GM15510 (cell line): ENCODE data around the gene CCDC186.

Experiments
- POLR2A ChIP-seq: IDR thresholded peaks from 3 replicates; pipeline ENCODE4 v1.6.1; 2011; ENCODE audit warnings: borderline replicate concordance; ENCODE audit not compliant: insufficient read length; ENCODE audit errors: extremely low read depth

The CCDC186 gene

DNA sequence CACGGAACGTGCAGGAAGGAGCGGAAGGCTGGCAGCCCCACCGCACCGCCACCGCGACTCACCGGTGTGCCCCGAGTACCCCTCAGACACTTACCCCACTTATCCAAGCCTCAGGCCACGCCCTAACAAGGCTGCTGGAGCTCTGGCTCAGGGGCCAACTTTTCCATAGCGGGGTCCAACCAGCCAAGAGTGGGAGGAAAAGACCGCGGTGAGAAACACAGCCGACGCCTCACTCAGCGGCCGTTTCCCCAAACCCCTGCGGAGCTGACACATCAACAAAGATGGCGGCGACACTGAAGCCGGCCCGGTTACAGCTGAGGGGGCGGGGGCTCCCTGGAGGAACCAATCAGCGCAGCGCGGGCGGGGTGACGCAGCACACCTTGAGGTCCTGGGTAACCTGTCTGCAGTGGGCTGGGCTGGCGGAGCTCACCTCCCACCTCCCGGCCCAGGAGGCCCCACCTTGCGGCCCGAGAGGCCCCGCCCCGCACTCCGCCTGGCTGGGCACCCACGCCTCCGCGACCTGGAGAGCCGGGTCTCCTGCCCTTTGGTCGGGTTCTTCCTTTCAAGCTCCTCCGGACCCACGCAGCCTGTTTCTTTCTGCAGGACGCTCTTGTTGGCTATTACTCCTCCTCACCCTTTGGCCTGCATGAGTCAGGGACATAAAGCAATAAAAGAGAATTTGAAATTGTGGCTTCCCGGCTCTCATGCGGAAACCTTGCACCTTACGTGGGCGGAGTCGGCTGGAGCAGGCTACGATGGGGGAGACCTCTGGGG is at the start of gene CCDC186:
Gene CCDC186 (minus strand): TSS at position 283 of the 774 bp plus-strand sequence. CDS start 10,935 bp downstream, outside the sequence.
- peak; percentile 77 for TF ChIP-seq POLR2A

DNA sequence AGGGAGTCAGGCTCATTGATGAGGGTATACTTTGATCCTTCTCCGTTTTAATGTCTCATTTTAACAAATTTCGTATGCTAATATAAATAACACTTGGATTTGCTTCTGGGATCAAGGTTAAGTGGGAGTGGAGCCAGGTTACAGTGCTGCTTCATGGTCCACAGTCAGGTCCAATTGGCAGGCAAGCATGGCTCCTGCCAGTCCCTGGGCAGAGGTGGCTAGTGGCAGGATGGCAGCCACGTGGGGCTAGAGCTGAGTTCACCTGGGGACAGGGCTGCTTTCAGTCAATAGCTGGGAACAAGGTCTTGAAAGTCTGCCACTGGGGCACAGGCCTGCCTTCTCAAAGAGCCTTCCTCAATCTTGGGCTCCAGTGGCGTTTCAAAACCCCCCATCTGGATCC is 49.1 kb upstream of the CCDC186 start:
- TF ChIP-seq POLR2A = no peak

DNA sequence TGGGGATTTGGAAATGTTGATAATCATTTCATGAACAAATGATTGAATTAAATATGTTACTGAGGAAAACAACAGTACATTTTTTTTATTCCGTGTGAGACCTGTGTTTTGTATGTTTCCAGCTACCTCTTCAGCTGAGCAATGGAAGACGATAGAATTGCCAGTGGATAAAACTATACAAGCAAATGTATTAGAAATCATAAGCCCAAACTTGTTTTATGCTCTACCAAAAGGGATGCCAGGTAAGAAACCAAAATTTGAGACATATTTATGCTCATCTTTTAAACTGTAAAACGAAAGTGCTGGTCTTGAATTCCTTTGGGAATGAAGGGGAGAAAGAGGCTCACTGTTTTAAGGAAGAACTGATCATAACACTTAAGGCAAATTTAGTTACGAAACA is 47.2 kb upstream of the CCDC186 start:
- no peak for TF ChIP-seq POLR2A

DNA sequence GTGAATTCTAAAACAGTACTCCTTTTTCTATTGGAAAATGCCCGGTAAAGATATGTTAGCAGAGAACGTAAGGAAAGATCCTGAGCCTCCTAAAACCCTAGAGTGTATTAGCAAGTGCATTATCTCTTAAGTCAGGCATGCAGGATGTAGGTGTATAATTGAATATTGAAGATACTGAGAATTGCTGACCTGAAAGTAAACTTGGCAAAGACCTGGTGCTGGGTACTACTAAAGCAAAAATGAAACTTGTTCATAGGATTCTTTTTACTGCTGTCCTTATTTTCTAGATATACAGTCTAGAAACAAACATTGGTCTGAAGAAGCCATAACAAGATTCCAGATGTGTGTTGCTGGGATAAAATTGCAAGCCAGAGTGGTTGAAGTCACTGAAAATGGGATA is 46.3 kb upstream of the CCDC186 start:
- TF ChIP-seq POLR2A = no peak

DNA sequence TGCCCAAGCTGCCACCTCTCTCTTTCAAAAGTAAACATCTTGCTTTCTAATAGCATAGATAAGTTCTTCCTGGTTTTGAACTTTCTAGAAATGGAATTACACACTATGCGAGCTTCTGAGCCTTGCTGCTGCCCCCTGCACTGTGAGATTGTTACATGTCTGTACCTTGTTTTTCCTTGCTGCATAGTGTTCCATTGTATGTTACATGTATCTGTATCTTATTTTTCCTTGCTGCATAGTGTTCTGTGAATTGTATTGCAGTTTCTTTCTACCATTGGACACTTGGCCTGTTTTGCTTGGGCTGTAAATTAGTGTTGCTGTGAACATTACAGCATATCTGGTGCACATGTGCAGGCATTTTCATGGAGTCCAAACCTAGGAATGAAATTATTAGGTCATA is 41.0 kb upstream of the CCDC186 start:
- no peak for TF ChIP-seq POLR2A

DNA sequence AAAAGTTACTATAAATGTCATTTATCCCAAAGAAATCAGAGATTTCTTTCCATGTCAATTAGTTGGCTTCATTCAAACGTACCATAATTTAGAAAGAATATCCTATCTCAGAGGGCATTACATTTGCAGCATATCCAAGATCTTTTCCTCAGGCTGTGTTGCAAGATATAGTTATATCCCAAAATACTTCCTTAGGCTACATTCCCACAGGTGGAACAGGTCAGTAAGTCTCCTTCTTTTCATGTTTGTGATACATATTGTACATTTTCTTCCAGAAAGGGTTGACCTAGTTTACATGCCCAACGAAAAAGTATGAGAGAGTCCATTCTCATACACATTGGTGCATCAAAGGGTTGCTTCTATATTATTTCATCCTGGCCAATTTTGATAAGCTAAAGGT is 38.1 kb upstream of the CCDC186 start:
- no peak for TF ChIP-seq POLR2A

DNA sequence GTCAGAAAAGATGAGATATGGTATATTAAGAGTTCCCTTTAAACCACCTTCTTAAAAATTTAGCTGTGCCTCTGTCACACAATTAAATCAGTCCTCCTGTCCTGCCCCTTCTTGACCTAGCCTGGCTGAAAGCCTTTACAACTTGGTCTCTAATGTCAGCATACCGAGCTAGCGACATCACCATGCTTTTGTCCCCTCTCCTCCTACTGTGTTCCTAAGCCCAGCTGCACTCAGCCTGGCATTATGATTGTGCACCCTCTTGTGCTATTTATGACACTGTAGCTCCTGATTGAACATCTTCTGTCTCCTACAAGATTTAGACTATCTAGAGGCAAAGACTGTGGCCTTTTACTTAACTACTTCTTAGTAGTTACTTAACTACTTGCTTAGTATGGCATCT is 34.3 kb upstream of the CCDC186 start:
- TF ChIP-seq POLR2A = no peak

DNA sequence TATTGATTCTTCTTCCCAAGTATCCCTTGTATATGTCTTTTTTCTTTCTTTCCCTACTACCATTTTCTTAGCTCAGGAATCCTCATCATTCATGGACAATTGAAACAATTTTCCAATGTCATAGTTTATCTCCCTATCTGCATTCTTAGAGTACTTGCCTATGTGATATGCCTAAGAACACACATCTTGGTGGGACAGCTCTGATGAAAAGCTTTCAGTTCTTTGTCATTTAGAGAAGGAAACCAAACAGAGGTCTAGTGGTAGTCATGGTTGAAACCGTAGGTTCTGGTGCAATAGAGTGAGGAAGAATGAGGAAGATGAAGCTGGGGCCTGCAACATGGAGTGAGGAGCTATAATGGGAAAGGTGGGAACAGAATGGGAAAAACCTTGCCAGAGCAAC is 33.3 kb upstream of the CCDC186 start:
- TF ChIP-seq POLR2A = no peak

DNA sequence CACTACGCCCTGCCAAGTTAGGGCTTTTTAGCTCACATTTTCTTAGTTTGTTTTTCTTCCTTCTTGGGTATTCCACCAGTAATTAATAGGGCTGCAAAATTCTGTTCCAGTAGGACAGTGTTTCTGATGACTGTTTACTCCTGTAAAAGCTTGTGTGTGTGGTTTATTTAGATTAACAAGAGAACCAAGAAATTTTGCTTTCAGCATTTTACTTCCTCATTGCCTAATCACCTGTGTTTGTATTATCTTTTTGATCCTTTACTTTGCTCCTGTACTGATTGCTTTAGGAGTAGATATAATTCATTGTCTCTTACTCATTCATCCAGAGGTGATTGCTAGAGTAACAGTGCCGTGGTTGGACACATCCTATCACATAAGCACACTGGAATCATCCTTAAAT is 32.9 kb upstream of the CCDC186 start:
- TF ChIP-seq POLR2A = no peak

DNA sequence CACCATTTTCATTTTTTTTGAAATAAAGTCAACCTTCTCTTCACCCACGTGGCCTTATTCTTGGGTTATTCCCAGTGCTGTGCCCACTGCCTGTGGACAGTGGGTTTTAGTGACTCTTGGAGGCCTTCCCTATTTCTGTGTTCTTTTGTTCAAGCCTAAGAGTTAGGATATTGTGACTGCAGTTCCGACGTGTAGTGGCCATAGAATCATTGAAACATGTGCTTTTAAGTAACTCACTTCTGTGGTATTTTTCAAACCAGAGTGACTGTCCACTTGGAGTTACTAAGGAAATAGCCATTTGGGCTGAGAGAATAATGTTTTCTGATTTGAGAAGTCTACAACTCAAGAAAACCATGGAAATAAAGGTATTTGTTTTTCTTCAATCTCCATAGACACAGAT is 28.8 kb upstream of the CCDC186 start:
- no peak for TF ChIP-seq POLR2A

DNA sequence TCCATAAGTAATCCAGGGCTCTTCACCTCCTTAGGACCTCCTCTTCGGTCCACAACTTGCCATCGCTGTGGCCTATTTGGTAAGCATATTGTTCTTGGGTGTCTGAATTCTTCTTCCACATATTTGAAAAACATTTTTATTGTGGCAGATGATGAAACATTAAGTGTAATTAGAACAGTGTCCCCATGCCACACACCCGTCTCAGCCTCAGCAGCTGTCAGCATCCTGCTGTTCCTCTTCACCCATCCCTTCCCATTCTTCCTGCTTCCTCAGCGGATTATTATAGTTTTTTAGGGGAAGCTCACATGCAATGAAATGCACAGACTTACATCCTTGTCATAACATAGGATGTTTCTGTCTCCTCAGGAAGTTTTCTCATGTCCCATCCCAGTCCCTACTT is 25.2 kb upstream of the CCDC186 start:
- no peak for TF ChIP-seq POLR2A

DNA sequence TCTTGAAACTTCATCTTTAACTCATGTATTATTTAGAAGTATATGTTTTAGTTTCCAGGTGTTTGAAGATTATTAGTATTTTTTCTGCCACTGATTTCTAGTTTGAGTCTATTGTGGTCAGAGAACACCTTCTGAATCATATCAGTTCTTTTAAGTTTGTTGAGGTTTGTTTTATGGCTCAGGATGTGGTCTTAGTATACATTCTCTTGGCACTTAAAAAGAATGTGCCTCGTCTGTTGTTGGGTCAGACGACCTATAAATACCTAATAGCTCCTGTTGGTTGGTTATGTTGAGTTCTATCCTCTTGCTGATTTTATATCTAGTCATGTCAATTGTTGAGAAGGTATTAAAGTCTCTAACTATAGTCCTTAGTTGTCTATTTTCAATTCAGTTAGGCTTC is 21.1 kb upstream of the CCDC186 start:
- no peak for TF ChIP-seq POLR2A

DNA sequence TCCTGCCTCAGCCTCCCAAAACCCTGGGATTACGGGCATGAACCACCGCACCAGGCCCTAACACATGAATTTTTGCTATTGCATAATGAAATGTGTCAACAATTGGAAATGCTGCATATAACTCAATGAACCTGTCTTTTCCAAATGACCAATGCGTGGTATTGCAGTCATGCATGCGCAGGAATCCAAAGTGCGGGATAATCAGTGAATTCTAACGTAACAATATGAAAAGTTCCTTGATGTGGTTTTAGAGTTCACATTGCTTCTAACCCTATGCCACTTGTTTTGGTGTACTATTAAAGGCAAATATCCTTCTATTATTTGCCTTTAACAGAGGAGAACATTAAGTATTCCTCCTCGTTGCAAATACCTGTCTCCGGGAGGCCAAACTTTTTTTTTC is 15.7 kb upstream of the CCDC186 start:
- TF ChIP-seq POLR2A = no peak

DNA sequence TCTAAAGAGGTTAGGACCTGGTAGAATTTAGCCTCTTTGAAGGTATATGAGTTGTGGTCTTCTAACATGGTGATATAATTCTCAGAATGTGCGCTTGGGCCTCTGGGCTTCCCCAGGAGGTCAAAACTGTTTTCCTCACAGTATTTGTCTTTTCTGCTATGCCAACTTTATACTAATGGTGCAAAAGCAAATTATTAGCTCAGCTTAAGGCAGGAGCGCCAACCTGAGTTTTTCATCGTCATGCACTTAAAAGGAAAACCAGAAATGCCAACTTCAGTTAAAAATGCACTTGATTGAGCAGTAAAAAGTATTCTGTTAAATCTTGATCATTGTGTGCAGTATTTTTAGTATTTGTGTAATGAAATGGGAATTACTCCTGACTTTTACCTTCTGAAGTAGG is 14.9 kb upstream of the CCDC186 start:
- TF ChIP-seq POLR2A = no peak

DNA sequence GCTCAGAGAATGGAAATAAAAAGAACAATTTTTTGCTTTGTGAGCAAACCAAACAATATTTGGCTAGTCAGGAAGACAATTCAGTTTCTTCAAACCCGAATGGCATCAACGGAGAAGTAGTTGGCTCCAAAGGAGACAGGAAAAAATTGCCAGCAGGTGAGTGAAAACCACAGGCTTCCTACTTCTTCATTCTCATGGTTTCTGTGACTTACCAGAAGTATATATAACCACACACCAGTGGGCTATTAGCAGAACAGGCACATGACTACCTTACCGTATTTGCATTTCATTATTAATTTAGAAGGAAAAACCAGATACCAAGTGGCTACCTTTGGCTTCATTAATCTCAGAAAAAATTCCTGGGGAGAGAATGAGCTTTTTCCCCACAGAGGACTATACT is 14.0 kb upstream of the CCDC186 start:
- no peak for TF ChIP-seq POLR2A

DNA sequence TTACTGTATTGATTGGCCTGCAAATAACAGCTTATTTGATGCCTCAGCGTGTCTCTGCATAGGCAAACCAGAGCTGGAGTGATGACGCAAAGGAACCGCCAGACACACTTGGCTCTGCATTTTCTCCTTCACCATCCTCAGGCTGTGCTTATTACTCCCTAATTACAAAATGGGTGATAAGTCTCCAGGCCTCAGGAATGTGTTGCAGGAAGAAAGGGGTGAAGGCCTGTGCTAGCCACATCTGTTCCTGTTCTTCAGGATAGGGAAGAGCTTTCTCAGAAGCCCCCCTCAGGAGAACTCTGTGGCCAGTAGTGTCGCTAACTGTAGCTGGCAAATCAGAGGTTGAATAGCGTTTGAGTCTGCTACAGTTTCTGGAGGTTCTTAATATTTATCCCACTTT is 10.3 kb upstream of the CCDC186 start:
- no peak for TF ChIP-seq POLR2A

DNA sequence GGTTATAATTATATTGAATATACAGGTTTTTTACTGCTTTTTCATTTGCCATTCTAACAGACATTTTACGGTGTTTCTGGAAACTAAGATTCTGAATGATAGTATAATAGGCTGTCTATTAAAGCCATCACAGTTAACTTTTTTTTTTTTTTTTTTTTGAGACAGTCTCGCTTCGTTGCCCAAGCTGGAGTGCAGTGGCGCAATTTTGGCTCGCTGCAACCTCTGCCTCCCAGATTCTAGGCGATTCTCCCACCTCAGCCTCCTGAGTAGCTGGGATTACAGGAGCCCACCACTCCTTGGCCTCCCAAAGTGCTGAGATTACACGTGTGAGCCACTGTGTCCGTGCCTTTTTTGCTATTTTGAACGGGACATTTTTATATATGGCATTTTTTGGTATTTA is 9.6 kb upstream of the CCDC186 start:
- no peak for TF ChIP-seq POLR2A
